GM20431 (cell line): ENCODE data around the gene ABCB6.
"Not testable (repeated sequence)": the region's sequence is repeated elsewhere in the genome, so short reads cannot be mapped to it uniquely, and the experiment has no call there.

Source experiments
- in situ Hi-C: fragments of 300-500 bp; cut with MseI, MboI; formaldehyde crosslinking; loops from one replicate; pipeline ENCODE4 v1.15.0; 2020; ENCODE audit warnings: low sequenced_read_pairs; ENCODE audit not compliant: unreplicated experiment

The ABCB6 gene

DNA sequence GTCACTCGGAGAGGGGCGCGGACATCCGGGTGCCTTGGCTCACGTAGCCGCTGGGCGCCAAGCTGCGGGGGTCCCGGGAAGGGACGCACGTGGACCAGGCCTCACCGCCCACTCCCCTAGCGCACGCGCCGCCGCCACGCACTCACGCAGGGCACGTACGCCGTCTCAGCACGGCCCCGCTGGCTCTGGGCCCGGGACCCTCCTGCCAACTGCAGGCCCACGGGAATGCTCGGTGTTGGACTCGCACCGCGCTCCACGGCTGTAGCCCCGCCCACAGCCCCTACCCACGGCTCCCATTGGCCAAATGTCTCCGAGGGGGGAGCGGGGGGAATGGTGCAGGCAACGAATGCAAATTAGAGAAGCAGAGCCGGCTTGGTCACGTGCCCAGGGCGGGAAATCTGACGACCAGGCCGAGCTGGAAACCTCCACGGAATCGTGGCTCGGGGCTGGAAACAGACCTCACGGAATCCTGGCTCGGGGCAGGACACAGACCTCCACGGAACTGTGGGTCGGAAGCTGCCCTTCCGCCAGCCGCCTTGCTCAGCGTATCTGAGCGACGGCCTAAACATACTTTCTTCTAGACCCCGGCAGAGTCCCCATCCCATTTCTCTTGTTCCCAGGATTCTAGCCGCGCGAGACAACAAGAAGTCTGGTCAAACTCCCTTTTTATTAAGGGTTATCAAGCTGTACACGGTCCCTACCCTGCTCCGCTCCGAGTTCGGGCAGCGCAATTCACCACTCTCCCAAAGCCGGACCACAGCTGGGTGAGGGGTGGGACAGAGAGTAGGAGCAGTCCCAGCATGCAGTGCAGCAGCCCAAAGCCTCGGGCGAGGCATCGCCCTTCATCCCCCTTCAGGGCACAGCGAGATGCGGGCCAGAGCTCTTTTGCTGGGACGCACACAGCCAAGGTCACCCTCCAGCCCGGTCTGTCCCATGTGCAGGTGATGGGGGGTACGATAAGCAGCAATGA is at the start of gene ABCB6:
TSS of gene ABCB6 (minus strand) at position 227 of the 970 bp plus-strand sequence. CDS start 285 bp downstream, outside the sequence.
- in situ Hi-C loops, result no loop called here

DNA sequence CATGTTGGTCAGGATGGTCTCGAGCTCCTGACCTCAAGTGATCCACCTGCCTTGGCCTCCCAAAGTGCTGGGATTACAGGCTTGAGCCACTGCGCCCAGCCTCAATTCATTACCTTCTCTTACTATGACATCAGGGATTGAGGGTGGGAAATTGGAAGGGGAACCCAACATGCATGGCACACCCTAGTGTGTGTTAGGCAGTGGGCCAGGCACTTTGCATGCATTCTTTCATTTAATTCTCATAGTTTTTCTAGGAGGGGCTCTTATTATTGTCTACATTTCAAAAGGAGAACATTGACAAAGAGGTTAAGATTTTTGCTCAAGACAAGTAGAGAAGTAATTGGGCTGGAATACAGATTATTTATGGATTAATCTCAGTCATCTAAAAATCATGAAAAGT is 49.5 kb upstream of the ABCB6 start:
- in situ Hi-C loops, result no loop called here

DNA sequence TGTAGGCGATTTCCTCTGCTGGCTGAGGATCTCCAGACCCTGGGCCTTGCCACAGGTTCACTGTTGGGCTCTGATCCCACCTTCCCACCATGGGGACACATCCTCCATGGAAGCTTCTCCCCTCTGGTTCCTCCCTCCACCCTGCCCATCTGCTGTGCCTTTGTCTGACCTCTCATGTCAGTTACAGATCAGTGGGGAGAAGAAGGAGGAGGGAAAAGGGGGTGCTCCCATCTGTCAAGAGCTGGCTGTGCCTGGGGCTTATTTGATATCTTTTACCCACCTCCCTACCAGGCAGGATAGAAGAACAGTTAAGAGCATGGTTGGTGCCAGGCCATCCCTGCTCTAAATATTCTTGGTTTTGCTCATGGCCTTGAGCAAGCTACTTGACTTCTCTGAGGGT is 48.1 kb upstream of the ABCB6 start:
- in situ Hi-C loops, result no loop called here

DNA sequence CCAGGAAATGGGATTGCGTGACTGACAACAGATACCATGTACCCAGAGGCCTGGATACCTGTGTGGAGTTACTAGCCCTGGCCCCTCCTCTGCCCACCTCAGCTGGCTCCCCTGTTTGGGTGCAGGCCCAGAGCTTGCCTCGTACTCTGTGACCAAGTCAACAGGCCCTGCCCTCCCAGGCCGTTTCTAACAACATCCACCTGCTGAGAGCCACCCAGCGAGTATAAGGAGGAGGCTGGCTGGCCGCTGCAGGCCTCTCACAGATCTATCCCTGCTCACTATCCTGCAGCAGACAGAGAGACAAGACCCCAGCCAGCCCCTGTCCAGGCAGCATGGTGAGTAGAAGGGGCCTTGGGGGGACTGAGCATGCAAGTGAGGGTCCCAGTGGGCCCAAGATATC is 47.5 kb upstream of the ABCB6 start:
- in situ Hi-C loops, result no loop called here

DNA sequence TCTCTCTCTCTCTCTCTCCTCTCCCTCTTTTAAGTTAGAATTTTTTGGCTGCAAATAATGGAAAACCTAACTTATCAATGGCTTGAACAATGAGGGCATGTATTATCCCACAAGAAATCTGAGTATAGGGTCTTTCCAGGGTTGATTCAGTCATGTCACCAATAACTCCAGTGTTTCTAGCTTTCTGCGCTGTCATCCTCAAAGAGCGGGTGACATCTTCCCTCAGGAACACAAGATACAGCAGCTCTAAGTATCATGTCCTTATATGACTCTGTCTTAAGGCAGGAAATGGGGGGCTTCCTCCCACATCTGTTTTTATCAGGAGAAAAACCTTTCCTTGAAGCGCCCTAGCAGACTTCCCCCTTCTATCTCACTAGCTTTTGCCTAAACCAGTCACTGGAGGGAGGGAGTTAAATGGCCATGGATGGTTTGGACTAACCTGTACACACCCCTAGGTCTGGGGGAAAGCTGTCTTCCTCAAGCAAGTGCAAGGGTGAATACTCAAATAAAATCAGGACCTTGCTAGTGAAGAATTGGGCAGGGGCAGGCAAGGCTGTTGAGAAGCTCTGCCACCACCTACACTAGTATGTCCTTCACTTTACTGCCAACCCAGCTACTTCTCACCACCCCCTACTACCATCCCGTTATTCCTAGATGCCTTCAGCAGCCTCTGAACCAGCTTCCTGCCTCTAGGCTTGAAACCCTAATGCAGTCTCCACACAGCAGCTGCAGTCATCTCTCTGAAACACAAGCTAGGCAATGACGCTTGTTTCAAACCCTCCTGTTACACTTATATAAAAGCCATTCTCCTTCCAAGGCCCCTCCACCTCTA is 42.5 kb upstream of the ABCB6 start:
- in situ Hi-C loops, result no loop called here

DNA sequence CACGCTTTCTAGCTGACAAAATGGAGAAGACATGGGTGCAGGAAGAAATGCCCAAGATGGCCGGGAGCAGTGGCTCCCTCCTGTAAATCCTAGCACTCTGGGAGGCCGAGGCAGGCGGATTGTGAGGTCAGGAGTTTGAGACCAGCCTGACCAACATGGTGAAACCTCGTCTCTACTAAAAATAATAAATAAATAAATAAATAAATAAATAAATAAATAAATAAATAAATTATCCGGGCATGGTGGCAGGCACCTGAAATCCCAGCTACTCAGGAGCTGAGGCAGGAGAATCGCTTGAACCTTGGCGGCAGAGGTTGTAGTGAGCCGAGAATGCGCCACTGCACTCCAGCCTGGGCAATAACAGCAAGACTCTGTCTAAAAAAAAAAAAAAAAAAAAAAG is 40.2 kb upstream of the ABCB6 start:
- in situ Hi-C loops, result not testable (repeated sequence)

DNA sequence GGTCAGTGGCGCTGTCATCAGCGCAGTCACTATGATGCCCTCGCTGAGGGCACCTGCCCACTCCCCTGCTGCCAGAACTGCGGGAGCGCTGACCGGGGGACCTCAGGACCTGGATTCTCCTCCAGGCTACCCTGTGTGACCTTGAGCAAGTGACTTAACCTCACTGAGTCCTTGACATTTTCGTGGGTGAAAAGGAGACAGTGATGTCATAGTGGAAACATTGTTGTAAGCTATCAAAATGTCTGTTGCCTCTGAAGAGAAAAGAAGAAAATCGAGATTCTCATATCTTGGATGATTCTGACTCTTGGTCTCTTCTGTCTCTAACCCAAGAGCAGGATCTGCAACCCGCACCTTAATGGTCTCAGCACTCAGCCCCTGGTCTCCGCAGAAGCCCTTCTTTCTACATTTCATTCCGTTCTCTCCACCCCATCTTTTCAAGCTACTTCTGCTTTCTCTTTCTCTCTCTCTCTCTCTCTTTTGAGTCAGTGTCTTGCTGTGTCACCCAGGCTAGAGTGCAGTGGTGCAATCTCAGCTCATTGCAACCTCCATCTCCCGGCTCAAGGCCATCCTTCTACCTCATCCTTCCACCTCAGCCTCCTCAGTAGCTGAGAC is 35.9 kb upstream of the ABCB6 start:
- in situ Hi-C loops, result no loop called here

DNA sequence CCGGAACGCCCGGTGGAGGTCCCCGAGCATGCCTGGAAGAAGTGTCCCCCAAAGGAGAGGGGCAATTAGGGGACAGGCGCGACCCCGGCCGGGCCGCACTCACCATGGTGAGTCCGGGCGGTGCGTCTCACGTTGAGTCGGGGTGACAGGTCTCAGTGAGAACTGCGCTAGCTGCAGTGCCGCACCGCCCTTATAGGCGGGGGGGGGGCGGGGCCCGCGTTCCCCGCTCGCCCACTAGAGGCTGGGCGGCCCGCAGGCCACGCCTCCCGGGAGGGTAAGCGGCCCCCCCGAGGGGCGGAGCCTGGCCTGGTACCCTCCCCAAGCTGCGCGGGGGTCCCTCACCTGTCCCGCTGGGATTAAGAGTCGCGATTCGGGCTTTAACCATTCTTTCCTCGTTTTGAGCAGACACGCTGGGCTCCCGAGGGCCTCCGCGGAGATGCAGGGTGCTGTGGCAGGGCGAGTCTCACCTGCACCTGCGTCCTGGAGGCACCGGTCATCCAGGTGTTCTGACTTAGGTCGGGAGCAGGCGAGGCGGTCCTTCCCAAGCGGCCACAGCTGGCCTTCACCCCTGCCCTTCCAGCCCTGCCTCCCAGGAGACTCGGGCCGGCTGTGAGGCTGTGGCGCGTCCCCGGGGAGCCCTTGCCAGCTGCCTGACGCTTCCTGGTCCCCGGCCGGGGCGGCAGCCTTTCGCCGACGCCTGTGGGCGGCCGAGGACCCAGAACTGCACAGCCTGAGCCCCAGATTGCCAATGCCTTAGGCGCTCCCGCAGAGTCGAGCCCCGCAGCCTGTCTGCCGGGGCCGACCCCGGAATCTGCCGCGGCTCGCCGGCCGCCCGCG is 35.2 kb upstream of the ABCB6 start, which contains the start of gene TUBA4A:
TSS of gene TUBA4A (minus strand) at position 166 of the 837 bp plus-strand sequence. CDS start at position 106, 60 bp downstream.
- in situ Hi-C loops, result no loop called here

DNA sequence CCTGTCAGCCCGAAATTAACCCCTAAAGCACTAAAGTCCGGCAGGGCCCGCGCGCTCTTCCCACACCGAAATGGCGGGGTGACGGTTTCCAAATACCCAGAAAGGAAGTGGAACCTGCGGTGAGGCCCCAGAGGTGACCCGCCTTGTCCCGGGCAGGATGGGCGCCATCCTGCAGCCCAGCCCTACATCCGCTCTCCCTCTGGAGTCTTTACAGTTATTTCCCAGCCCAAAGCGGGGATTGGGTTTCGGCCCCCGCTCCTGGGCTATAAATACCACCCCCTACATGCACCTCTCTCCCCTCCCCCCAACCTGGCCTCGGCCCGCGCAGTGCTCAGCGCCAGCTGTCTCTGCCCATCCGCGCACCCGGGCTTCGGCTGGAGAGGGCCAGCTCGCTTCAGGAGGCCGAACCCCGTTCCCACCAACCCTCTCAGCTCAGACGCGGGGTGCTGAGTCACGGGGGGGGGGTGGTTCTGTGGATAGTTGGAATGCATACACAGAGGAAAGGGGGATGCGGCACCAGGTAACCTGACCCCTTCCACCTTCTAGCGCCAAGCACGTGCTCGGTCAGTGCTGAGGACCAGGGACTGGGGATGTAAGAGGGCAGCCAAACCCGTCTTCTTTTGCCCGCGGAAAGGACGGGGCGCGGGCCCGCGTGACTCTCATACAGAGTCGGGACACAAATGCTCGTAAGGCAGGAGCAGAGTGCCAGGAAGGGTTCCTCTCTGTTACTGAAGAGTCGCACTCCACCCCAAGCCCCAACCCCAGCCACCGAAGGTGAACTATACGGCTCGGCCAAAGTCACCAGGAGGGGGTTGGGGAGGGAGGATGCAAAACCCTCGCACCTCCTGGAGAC is 34.4 kb upstream of the ABCB6 start, which contains the start of gene TUBA4B:
TSS of gene TUBA4B (plus strand) at position 344 of the 853 bp plus-strand sequence. CDS start at position 509, 165 bp downstream.
- in situ Hi-C loops, result no loop called here

DNA sequence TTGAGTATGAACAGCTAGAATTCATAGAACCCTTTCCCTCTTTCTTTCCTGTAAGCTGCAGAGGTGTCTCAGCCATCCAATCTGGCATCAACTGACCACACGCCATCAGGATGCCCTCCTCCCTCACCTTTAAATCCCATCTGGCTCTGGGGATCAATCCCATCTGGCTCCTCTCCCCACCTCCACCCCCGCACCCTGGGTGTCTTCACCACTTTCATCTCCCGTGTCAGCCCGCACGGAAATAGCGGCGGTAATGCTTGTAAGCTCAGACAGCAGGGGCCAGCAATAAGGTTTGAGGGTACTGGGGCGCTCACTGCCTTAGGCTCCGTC is 33.8 kb upstream of the ABCB6 start:
- in situ Hi-C loops, result no loop called here

DNA sequence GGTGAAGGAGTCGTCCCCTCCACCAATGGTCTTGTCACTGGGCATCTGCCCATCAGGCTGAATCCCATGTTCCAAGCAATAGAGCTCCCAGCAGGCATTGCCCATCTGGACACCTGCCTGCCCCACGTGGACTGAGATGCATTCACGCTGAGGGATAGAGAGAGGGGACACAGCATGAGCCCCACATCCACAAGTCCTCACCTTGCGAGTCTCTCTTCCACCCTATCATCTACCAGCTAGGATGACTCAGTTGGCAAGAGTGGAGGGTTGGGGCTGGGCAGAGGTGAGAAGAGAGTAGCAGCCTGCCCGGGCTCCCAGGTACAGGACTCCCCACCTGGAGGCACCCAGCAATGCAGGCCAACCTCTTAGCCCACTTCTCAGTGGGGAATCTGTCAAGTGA is 33.3 kb upstream of the ABCB6 start:
- in situ Hi-C loops, result no loop called here

DNA sequence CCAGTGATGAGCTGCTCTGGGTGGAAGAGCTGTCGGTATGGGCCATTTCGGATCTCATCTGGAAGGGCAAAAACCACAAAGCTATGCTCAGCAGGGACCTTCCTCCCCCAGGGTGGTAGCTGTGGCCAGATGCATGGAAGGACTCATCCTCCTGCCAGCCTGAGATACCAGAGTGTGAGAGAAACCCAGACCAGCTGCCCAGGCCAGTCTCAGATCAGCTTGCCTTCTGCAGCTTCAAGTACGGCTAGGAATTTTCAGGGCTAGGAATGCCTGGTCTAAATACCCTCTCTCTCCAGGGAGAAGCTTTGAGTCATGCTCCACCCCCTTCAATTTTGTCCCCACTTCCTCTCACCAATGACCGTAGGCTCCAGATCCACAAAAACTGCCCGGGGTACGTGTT is 32.9 kb upstream of the ABCB6 start:
- in situ Hi-C loops, result no loop called here

DNA sequence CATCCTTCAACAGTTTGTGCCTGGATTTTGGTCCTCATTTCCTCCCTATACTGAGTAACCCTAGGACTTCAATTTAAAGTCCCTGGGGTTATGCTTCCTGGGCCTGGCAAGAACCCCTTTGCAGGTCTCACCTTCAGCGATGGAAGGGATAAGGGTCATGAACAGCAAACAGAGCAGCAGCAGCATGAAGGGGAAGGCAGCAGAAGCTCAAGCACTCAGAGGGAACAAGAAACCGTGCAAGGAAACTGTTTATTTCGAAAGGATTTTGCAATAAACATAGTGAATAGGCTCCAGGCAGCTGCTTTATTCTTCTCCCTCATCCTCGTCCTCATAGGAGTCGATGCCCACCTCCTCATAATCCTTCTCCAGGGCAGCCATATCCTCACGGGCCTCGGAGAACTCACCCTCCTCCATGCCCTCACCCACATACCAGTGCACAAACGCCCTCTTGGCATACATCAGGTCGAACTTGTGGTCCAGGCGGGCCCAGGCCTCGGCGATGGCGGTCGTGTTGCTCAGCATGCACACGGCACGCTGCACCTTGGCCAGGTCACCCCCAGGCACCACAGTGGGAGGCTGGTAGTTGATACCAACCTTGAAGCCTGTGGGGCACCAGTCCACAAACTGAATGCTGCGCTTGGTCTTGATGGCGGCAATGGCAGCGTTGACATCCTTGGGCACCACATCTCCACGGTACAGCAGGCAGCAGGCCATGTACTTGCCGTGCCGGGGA is 31.5 kb upstream of the ABCB6 start:
- in situ Hi-C loops, result no loop called here

DNA sequence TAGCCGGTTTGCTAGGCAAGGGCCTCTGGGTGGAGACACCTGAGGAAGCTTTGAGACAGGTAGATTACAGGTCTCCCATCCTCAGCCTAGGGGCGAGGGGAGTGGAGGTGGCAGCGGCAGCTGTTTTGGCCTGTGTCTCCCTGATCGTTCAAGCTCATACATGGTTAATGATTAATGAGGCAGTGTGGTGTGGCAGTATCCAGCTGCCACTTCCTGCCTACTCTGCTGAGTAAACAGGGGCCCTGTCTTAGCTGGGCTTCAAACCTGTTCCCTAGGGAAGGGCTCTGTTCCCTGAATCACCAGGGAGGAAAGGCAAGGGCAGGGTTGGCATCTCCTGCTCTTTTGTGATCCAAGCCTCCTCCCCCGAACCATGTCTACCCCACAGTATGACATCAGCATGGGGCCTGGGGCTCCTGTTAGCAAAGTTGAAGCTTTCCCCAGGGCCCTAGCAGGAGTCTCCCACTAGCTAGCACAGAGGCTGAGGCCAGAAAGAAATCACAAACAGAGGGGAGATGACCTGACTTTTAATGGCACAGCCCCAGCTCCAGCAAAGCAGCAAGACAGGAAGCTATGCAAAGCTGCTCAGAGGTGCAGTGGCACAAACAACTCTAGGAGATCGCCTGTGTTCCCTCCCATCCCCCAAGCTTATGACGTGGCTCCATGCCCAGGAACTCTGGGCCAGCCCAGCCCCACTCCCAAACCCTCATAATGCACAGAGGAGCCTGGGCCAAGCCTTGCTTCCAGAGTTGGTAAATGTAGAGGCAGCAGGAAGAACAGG is 30.6 kb upstream of the ABCB6 start:
- in situ Hi-C loops, result no loop called here

DNA sequence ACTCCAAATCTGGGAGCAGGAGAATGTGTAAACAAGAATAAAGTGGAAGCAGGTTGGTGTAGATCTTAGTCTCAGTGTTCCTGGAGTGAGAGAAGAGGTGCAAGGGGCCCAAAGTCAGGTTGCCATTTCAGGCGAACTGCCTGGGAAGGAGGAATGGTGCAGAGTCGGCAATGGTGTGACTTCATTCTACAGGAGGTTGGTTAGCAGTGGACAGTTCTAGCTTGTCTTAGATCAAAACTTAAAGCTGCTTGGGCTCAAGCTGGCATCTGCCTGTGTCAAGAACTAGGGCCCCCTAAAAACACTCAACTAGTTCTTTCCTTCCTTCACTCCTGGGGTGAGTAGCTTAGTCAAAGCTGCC is 30.1 kb upstream of the ABCB6 start:
- in situ Hi-C loops, result no loop called here

DNA sequence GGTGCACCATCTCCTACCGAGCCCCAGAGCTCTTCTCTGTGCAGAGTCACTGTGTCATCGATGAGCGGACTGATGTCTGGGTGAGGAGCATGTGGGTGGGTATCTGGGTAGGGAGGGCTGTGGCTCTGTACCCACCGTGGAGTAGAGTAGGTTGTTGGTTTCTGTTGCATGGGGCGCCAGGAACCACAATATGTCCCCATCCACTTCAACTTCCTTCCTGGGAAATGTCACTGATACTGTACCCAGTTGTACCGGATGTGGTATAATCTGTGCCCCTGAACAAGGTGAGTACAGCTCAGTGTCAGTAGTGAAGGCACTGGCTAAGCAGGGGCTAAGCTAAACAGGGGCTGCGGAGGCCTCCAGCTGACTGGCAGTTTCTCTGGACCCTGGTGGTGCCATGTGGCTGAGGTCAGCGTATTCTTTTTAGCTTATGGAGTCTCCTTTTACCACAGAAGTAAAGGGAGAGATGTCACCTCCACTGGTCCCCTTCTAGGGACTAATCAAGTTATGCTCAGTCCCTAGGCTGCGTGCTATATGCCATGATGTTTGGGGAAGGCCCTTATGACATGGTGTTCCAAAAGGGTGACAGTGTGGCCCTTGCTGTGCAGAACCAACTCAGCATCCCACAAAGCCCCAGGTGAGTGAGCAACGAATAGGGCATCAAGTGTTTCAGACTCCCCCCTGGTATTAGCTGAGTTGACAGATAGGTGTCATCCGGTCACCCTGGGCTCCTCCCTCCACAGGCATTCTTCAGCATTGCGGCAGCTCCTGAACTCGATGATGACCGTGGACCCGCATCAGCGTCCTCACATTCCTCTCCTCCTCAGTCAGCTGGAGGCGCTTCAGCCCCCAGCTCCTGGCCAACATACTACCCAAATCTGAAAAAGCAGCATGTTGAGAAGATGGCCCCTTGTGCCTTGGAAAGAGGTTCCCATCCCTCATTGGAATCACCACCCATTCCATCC is 29.2 kb upstream of the ABCB6 start:
- in situ Hi-C loops, result no loop called here
